ENCODE data around the gene FAM219A.

FAM219A gene

DNA sequence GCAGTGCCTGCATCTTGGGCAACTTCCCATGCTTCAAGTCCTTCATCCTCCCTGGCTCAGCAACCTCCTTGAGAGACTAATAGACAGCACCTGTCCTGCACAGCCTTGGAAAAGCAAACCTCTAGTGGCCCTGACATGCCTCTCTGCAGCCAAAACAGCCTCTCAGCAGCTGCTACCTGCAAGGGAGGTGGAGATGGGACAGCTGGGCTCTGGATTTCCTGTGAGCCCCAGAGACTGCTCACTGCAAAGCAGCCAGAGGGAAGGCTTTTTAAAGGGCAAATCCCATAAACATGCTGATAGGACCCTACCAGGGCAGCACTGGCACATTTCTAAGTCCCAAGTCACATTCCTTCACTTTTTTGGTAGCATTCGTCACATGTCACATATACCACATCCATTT lies 50.2 kb downstream of the FAM219A start:
- TF ChIP-seq GATA3 (IDR thresholded peaks at IDR 0.05; ENCODE audit: low read depth, low read length) = no peak
- TF ChIP-seq GATA2 (IDR thresholded peaks at IDR 0.05; ENCODE audit: low read depth, low read length) = no peak

- no peak for TF ChIP-seq GATA2 (IDR thresholded peaks at IDR 0.05; ENCODE audit: low read depth, low read length)
- no peak for TF ChIP-seq GATA3 (IDR thresholded peaks at IDR 0.05; ENCODE audit: low read depth, low read length)
These were observed 52.2 kb downstream of the FAM219A start for GRCh38 chr9:34406219-34406618.

DNA sequence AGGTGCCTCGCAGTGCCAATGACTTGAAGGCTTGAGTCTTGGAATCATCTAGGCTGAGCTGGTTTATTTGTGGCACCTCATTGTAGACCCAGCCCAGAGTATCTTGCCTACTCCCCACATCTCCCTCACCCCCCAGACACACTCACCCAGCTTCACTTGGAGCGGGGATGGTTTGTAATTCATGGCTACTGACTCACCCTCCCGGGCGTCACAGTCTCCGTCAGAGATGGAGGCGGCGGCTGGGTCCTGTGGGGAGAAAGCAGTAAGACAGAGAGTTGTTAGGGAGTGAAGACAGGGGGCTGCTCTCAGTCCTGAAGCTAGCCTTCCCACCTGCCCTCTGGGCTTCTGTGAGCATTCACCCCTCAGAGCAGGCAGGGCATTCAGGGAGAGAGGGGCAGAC lies 52.7 kb downstream of the FAM219A start:
- TF ChIP-seq GATA3 (IDR thresholded peaks at IDR 0.05; ENCODE audit: low read depth, low read length) = no peak
- no peak for TF ChIP-seq GATA2 (IDR thresholded peaks at IDR 0.05; ENCODE audit: low read depth, low read length)

- TF ChIP-seq GATA2 (IDR thresholded peaks at IDR 0.05; ENCODE audit: low read depth, low read length) (no peak), GATA3 (IDR thresholded peaks at IDR 0.05; ENCODE audit: low read depth, low read length) (no peak)
These were observed 54.6 kb downstream of the FAM219A start for GRCh38 chr9:34403554-34404380.

GRCh38 chr9:34400686-34401602 lies 57.4 kb downstream of the FAM219A start:
- TF ChIP-seq GATA3 (IDR thresholded peaks at IDR 0.05; ENCODE audit: low read depth, low read length) = no peak
- TF ChIP-seq GATA2 (IDR thresholded peaks at IDR 0.05; ENCODE audit: low read depth, low read length) = no peak

- TF ChIP-seq GATA2 (IDR thresholded peaks at IDR 0.05; ENCODE audit: low read depth, low read length) (no peak), GATA3 (IDR thresholded peaks at IDR 0.05; ENCODE audit: low read depth, low read length) (no peak)
These were observed 58.1 kb downstream of the FAM219A start for GRCh38 chr9:34400275-34400674.

DNA sequence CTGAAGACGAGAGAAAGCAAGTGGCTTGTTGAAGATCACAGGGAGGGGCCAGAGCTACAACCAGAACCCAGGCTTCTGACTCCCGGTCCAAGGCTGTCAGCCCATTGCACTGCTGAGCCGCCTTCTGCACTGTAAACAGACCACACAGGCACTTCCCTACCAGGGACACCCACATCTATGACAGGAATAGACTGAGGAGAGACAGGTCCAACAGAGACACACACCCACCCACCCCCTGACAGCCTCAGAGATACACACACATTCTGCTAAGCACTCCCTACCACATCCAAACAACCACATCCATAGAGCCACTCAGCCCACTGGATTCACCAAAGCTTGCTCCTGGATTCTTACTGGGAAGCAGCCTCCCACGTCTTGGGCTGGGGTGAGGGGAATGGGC lies 58.6 kb downstream of the FAM219A start:
- TF ChIP-seq GATA2 (IDR thresholded peaks at IDR 0.05; ENCODE audit: low read depth, low read length) (no peak), GATA3 (IDR thresholded peaks at IDR 0.05; ENCODE audit: low read depth, low read length) (no peak)

- TF ChIP-seq GATA2 (IDR thresholded peaks at IDR 0.05; ENCODE audit: low read depth, low read length) = no peak
- no peak for TF ChIP-seq GATA3 (IDR thresholded peaks at IDR 0.05; ENCODE audit: low read depth, low read length)
These were observed 59.5 kb downstream of the FAM219A start for GRCh38 chr9:34398875-34399274.

- TF ChIP-seq GATA3 (IDR thresholded peaks at IDR 0.05; ENCODE audit: low read depth, low read length) = no peak
- no peak for TF ChIP-seq GATA2 (IDR thresholded peaks at IDR 0.05; ENCODE audit: low read depth, low read length)
These were observed 61.8 kb downstream of the FAM219A start for GRCh38 chr9:34396276-34397214.

DNA sequence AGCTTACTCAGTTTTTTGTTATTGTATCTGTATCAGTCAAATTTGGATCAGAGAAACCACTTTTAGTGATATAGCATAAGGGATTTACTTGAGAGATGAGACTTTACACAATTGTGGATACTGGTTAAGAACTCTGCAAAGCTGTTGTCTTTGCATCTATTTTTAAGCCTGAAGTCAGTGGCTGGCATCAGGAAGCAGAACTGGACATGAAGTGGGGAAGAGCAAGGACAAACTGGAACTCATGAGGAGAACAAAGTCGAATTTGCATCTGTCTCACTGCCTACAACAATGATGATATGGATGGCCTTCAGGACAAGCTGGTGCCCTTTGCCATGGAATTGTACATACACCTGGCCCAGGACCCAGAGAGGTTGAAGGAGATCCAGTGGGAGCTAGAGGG lies 65.9 kb downstream of the FAM219A start:
- TF ChIP-seq GATA2 (IDR thresholded peaks at IDR 0.05; ENCODE audit: low read depth, low read length) = no peak
- no peak for TF ChIP-seq GATA3 (IDR thresholded peaks at IDR 0.05; ENCODE audit: low read depth, low read length)

- TF ChIP-seq GATA2 (IDR thresholded peaks at IDR 0.05; ENCODE audit: low read depth, low read length) (no peak), GATA3 (IDR thresholded peaks at IDR 0.05; ENCODE audit: low read depth, low read length) (no peak)
These were observed 71.1 kb downstream of the FAM219A start for GRCh38 chr9:34387239-34387638.

DNA sequence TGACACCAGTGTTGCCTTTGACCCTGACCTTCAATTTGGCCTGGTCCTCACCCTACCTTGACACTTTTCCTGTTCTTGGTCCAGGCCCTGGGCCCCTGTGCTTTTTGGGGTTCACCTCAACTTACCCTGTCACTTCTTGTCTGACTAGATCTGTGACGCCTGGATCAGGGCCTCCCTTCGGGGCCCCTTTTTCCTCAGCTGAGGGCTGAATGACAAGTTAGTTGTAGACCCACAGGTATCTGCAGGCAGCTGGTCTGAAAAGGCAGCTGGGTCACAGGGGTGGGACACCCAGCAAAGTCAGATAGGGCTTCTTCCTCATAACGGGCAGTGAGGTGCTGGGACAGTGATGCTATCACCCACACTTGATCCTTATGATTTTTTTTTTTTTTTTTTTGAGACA lies 71.7 kb downstream of the FAM219A start:
- TF ChIP-seq GATA2 (IDR thresholded peaks at IDR 0.05; ENCODE audit: low read depth, low read length) (no peak), GATA3 (IDR thresholded peaks at IDR 0.05; ENCODE audit: low read depth, low read length) (no peak)

DNA sequence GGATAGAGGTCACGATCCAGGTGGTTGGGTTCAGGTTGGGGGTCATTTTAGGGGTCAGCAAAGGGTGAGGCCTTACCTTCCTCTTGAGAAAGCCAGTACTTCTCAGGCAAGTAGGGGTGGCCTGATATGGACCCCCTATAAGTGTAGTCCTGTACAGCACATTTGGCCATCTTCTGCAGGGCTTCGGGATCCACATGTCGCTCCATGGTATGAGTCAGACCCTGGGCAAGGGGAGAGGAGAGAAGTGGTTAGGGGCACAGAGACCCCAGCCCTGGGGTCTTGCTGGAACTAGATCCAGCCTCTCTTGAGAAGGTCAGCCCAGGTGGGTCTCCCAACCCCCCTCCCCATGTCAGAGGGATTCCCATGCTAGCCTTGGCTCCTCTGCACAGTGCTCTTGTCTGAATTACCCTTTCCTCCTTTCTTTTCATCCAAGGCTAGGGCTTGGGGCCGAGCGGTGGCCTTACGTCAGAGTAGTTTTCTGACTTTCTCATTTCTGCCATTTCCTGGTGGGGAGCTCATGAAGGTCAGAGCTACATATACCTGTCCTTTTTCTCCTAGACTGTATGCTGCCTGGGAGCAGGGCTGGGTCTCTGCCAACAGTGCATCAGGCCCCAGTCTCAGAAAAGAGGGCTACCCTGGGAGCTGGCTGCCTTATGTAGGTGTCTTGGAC lies 72.7 kb downstream of the FAM219A start:
- TF ChIP-seq GATA3 (IDR thresholded peaks at IDR 0.05; ENCODE audit: low read depth, low read length) = no peak

Data from SH-SY5Y (cell line).